Smooth muscle cell of the brain vasculature (primary cell): Measurements from ENCODE around the gene NEK4.
A peak's percentile ranks its signal among the peaks of the same experiment; 100 is the strongest.

ENCODE experiments used
- DNase-seq: peaks from one replicate; pipeline ENCODE4 v3.0.0-alpha.2; 2012; ENCODE audit warnings: low read depth, low spot score

NEK4 gene

DNA sequence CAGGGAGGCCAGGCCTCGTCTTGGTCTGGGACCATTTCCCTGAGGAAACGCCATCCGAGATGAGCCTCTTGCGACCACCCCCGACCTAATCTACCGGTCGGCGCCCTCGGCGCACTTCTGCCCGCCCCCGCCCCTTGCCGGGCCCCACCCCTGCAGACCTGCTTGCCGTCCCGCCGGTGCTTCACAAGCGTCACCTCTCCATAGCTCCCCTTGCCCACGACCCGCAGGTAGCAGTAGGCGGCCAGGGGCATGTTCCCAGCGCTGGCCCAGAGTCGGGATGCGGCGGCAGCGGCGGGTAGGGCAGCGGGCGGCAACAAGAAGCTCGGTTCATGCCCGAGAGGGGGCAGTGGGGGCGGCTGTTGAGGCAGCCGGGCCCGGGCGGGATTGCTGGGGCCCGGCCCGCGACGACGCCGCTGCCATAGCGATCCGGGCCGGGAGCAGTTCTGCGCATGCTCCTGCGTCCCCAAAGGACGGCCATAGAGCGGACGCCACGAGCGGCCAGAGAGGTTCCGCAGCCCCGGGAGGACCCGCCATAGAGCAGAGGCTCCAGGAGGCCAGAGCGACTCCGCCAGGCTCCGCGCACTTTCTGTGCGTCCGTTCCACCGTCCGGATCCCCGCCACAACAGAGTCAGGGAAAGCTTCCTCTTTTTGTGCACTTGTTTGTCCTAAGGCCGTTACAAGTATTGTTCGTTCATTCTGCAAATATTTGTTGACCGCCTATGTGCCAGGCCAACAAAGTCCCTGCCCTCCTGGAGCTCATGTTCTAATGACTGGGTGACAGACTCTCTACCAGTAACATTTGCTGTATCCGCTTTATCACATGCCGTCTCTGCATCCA is at the start of gene NEK4:
Gene NEK4 (minus strand): TSS at position 445 of the 838 bp plus-strand sequence. CDS start 194 bp downstream, at position 251.
- DNase-seq: peak; percentile 61

DNA sequence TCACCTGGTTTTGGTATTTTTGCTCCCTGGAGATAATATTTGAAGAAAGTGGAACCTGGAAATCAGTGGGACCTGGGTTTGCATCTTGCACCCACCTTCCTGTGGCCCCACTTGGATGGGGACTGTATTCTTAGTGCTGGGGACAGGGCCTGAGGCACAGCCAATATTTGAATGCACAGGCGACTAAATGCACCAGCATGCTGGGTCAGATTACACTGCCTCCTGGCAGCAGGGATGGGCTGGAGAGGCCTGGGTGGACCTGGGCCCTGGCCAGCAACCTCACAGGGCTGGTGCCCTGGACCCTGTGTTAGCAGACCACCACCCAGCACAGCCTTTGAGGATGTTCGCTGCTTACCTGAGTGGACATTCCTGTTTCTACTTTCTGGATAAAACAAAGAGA is 49.2 kb upstream of the NEK4 start:
- DNase-seq: no peak

DNA sequence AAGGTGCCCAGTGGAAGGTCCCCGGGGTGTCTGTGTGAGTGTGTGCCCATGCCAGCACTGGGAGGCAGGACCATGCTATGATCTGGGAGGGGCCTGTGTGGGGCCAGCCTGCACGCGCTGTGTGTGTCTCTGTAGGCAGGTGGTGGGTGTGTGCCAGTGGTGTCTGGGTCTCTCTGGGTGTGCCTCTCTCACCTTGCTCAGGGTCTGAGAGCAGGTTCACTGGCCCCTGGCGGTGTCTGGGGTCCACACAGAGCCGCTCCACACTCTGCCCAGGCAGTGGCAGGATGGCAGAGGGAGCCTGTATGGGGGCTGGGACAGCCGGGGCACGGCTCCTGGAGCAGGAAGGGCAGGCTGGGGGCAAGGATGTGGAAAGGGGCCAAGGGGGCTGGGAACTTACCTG is 47.1 kb upstream of the NEK4 start:
- no peak for DNase-seq

DNA sequence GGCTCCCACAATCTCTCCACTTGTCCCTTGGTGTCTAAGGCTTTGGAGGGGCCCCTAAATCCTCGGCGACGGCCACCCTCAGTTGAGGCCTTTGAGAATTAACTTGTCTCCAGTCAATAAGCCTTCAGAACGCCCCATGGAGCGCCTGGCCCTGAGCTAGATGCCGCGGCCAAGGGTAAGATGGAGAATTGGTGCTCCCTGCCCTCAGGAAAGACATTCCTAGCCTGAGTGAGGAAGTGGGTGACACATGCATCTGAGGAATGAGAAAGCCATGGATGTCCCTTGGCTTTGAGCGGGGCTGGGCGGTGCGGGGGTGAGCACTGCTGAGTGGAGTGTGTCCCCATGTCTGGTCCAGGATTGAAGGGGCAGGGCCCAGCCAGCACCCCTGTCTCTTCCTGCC is 46.5 kb upstream of the NEK4 start:
- DNase-seq: no peak

DNA sequence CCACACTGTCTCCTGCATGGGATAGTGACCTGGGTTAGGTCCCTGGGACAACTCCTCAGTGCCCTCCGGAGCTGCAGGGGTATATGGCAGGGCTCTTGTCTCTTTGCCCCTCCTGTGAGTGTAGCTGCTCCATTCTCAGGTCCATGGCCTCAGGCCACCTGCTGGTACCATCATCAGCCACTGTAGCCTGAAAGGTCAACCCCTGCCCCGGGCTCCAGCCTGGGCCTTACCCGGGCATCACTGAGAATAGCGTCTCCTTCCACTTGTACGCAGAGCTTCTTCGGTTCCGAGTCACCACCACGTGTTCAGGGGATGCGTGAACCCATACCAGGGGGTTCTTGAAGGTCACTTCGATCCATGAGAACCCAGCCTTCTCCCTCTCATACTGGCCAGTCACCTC is 45.9 kb upstream of the NEK4 start:
- no peak for DNase-seq

DNA sequence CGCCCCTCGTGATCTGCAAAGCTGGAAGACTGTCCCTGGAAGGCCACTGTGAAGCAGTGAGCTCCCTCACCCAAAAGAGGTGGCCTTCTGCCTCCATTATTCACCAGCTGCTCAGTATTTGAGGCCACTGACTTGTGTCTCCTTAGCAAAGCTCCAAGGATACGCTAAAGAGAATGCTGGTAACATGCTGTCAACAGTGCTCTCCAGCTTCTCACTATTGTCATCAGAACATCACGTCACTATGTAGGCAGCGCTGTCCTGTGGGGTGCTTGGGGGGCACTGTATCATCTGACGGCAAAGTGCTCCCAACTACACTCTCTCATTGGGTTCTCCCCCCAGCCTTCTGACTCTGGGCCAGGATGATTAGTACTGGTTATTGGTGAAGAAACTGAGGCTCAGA is 45.5 kb upstream of the NEK4 start:
- no peak for DNase-seq

DNA sequence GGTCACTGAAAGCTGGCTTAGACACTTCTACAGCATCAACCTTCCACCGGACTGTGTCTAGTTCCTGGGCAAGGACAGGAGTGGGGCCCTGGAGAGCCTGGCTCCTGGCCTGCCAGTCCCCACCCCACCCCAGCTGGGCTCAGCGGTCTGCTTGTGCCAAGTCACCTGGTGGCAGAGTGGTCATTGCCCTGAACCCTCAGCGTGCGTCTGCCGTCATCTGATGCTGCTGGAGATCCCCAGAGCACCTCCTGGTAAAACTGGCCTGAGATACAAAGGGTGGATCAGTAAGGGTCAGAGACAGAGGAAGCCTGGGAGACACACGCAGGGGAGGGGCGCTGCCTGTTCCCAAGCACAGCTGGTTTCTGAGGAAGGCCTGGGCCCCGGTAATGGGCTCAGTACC is 43.1 kb upstream of the NEK4 start:
- no peak for DNase-seq

DNA sequence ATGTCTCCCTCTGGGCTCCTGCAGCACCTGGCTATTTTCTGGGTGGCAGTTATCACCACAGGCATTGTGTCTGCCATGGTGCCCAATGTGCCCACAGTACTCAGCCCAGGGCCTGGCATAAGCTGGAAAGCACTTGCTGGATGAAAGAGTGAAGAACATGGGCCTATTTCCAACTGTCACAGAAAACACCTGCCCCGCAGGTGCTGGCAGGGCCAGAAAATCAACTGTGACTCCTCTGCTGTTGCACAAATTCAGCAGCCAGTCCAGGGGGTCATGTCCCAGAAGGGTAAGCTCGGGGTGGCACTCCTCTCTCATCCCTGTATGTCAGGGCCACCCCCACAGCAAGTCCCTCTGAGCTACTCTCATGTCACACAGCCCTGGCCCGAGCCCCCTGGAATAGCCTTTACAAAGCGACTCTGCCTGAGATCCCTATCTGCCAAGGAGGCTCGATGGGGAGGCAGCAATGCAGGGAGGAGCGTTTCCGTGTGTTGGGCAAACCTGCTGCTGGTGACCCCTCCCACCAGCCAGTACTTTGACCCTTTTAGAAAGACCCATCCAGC is 40.8 kb upstream of the NEK4 start:
- DNase-seq: no peak

DNA sequence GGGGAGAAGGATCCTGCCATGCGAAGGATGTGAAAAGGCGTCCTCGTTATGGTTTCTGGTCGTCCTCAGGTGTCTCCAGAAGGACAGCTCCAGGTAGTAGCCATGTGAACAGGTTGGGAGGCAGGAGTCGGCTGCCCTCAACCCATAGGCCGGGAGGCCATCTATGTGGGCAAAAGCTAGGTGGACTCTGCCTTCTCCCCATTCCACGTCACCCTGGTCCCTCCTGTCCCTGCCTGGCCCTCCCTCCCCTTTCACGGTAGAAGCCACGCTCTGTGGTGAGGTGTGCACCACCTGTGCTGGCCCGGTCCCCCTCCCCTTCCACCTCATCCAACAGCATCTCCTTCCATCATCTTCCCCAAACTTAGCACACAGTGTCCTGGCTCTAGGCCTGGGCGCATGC is 40.2 kb upstream of the NEK4 start:
- DNase-seq: no peak

DNA sequence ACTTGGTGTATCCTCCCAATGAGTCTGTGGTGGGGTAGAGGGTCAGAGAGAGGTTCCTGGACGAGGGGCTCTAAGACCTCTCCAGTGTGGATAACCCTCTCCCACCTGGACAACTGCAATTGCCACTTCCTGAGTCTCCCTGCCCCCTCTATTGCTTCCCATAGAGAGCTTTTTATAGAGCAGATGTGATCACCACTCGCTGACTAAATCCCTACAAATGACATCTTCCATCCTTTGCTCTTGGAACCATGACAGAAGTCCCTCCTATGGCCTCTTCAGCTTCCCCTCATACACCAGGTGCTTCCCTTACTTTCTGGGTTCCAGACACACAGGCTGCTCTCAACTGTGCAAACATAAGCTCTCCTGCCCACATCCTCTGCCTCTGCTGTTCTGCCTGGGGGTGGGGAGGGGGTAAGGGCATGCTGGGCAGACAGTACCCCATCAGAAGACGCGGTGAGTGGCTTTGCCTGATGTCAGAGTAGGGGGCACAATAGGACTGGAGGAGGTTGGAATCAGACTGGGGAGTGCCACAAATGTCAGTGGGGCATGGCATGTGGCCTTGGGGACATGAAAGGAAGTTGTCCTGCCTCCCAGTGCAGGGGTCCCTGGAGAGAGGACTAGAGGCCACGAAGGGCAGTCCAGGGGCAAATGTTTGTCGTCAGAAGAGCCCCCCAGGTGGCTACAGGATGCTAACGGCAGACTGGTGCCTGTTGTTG is 39.1 kb upstream of the NEK4 start:
- no peak for DNase-seq

DNA sequence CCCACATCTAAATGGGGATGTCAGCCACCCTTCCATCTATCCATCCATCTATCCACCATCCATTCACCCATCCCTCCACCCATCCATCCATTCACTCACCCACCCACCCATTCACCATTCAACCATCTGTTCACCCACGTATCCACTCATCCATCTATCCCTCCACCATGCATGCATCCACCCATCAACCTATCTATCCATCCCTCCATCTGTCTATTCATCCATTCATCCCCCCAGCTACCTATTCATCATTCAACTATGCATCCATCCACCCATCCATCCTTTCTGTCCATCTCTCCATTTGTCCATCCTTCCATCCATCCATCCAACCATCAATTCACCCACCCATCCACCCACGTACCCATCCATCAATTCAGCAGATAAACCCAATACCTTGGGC is 38.4 kb upstream of the NEK4 start:
- no peak for DNase-seq

DNA sequence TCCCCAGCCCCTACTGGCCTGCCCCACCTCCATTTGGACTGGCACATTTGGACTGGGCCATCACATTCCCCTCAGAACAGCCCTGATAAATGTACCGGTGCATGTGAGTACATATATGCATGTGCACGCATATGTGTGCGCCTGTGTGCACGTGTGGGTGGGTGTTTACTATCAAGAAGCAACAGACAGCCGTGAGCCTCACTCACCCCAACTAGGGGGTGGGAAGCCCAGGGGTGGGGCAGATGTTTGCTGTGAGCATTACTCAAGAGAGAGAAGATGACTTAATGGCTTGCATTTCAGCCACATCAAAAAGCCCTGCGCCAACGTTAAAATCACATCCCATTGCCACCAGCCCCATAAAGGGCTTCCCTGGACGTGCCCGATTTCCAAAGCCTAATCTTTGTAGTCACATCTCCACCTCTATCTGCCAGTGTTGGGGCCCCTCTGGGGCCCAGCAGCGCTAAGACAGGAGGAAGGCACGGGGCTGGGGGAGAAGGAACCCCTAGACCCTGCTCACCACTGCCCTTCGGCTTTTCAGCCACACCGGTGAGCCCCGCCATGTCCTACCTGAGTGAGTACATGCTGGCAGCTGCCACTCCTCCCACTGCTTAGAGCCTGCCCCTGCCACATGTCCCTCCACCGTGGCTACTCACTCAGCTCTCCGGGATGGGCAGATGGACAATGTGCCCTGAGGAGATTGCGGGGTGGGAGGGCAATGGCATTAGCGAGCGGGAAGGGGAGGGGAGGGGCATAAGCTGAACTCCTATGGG is 34.7 kb upstream of the NEK4 start:
- no peak for DNase-seq

DNA sequence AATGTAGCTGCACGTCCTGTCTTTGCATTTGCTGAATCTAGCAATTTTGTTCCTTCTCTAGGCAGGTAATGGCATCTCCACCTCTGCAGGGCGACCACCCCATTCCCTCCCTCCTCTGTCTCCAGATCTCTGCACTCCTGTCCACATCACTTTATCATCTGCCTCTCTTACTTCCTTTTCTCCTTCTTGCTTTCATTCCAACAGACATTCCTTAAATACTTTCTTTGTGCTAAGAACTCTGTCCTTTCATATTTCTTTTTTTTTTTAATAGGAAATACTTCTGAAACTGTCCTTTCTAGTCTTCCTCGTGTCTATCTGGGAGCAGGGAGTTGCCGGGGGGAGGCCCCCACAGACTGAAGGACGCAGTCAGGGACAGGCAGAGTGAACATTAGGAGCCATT is 31.1 kb upstream of the NEK4 start:
- DNase-seq: no peak

DNA sequence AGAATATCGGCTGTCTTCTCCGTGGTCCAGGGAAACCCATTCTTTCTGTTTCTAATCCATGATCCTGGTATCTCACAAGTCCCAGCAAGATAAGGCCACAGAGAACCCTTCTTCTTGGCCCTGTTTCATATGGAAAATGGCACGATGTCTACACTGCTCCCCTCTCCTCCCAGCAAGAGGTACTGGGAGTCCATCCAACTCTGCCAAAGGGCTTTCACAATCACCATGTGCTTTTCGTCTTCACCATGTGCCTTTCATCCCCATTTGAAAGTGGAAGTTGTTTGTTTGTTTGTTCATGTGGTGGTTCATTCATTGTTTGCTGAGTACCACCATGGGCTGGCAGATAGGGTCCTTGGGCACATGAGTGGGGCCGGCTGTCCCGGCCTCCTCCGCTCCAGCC is 29.3 kb upstream of the NEK4 start:
- DNase-seq: no peak

DNA sequence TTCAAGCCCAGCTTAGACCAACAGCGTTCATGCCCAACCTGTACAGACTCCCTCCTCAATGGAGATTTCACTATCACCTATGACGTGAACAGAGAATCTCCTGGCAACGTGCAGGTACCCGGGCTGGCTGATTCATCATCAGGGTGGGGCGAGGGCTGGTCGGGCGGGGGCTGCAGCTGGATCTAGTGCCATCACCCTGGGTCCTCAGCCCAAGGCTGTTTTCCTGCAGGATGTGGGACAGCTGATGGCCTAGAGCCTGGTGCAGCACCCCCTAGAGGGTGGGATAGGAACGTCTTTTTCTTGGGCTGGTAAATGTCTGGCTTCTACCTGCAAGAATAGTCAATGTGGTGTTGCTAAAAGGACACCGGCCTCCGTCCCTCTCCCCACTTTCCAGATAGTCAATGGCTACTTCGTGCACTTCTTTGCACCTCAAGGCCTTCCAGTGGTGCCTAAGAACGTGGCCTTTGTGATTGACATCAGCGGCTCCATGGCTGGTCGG is 28.3 kb upstream of the NEK4 start:
- DNase-seq: no peak

DNA sequence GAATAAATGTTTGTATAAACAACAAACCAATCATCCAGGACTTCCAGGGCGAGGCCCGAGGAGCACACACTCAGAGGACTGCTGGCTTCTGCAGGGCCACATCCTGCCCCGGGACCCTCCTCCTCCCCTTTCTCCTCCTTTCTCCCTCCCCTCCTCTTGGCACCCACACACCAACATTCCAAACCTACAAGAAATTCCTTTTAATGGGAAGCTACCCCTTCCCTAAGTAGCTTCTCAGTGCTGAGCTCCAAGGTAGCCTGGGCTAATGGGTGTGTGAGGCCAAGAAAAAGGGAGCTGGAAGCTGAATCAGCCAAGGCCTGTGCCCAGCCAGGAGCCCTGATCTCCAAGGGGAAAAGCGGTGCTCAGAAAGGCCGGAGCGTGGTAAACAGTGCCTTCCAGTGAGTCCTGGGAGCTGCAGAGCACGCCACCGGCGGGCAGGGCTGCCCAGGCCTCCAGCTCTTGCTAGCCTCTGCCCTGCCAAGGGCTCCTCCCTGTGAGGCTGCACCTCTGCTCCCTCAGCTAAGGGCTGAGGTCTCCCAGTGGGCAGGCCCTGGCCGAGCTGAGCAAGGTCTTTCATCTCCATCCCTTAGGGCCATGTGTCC is 27.7 kb upstream of the NEK4 start:
- no peak for DNase-seq

DNA sequence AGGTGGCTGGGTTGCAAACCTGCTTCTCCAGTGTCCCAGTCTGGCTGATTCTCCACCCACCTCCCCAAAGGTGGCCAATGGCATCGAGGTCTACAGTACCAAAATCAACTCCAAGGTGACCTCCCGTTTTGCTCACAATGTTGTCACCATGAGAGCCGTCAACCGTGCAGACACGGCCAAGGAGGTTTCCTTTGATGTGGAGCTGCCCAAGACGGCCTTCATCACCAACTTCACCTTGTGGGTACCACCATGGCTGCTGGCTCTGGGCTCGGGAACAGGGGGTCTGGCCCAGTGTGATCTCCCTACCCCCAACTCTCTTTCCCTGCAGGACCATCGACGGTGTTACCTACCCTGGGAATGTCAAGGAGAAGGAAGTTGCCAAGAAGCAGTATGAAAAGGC is 25.7 kb upstream of the NEK4 start:
- no peak for DNase-seq

DNA sequence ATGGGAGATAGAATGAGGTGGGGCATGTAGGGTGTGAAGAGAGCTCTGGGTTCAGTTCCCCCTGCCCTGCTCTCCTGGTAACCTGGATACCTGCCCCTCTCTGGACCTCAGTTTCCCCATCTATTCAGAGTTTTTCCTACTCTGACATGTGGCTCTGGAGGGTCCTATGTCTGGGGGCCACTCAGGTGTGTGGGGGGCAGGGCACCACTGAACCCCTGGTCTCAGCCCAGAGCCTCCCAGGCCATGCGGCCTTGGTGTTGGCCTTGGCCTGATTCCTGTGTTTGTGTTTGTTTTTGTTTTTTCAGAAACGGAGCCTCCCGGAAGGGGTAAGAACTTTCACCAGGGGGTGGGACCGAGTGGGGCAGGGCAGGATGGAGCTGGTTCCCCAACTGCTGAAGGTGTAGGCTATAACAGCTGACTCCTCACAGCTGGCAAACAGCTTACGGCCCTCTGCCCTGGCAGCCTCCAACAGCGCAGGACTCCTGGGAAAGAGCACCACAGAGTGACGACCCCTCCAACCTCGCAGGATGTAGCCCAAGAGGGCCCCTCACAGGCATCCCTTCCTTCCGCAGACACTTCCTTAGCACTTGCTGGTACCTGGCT is 24.7 kb upstream of the NEK4 start:
- DNase-seq: no peak

DNA sequence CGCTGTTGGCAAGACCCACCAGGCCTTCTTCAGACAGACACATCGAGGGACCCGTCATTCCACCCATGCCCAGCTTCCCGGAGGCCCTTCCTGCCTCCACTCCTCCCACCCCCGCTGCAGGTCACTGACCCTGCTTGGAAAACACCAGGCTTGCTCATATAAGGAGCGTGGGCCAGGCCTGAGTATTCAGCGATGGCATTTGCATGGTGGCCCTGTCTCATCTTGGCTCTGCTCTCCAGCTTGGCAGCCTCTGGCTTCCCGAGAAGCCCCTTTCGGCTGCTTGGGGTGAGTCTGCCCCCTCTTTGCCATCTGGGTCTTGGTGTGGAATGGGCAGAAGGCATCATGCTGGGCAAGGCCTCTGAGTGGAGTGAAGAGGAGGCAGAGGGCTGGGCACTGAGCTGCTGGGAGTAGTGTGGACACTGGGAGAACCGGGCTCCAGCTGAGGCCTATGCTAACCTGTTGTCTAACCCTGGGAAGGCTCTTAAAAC is 23.9 kb upstream of the NEK4 start, which contains the start of gene ITIH3:
Gene ITIH3 (plus strand): TSS at position 185 of the 488 bp plus-strand sequence. CDS start 8 bp downstream, at position 193.
- no peak for DNase-seq

DNA sequence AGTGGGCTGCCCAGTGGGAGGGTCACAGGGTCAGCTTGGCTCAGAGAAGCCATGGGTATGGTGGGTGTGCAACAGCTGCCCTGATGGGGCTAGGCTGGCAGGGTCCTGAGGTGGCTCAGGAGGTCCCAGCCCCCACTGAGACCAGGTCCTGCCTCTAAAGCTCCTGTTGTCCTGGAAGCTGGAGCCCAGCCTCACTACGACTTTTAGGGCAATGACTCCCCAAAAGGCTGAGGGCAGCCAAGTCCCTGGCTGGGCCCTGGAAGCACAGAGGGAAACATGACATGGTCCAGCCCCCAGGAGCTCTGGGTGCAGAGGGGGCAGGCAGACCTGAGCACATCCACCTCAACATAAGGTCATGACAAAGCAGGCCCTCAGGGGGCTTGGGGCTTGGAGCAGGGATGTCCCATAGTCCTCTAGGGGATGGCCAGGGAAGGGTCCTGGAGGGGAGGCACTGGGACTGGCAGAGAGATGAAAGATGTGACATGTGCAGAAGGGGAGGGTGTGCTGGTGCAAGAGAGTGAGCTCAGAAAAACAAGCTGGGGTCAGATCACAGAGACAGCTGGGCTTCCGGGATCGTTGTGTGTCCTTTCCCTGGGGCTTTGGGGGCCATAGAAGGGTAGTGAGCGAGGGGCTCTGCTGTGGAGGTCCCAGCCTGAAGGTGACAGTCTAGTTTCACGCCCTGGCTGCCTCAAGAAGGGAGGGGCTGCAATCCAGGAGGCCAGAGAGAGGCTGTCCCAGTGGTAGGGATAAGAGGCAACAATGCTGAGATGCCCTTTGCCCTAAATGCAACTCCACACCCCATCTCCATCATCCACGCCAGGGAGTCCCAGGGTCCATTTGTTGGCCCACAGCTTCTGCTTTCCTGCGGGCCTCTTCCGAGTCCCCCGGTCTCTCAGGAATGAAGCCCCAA is 23.2 kb upstream of the NEK4 start:
- DNase-seq: no peak
